Spleen (tissue), 7 donors: ENCODE measurements around the gene OR2S2.

Experiments used
- CTCF ChIP-seq, 11 experiments: fragments of 200-600 bp in 7 of 11; fragments of 450-650 bp in 4 of 11; sonication (generic) in 4 of 11; IDR thresholded peaks in 8 of 11; conservative IDR thresholded peaks in 3 of 11; 1 replicate in 7 of 11; 2 replicates in 4 of 11; pipeline versions ENCODE4 v1.4.0 to v1.8.0; 2016 to 2021; ENCODE audit warnings: antibody characterized with exemption in 11 of 11, inconsistent platforms in 4 of 11, mild to moderate bottlenecking in 1 of 11
- POLR2A ChIP-seq, 3 donors: fragments of 450-650 bp; IDR thresholded peaks; one replicate each; pipeline ENCODE4 v1.5.1; 2017; ENCODE audit warnings: antibody characterized with exemption in 3 of 3, mild to moderate bottlenecking in 1 of 3
- POLR2AphosphoS5 ChIP-seq, 3 donors: sonication (generic); formaldehyde crosslinking; IDR thresholded peaks; one replicate each; pipeline ENCODE4 v1.5.1; 2017; ENCODE audit warnings: antibody characterized with exemption in 3 of 3
- donor health status: DM: no; HTN: no; CAD: no; lungs with moderate emphysema.
- donor health status: DM: no; HTN: no; CAD: no.
- donor health status: DM: no; HTN: no; CAD: no.

DNA sequence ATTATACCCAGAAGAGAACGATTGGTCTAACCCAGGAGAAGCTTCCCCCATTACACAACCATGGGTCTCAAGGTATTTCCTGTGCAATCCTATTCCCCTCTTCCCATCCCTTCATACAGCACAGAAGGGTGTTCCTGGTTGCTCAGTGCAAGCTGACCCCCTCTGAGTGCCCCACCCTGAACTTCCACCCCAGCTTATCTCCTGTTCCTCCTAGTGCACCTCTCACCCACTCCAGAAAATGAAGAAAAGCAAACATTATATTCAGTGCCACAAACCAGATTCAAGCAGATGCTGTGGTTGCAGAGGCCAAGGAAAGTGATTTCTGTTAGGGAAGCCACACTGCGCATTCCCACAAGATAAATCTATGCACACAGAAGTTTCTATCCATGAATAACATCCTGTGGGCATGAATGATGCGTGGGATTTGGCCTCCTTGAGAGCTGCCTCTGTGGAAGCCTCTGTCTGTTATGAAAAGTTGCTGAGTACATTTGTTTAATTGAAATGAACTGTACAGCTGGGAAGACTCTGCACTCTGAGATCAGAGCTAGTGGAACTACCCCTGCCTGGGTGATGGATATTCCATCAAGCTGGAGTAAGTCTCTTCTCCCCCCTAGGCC, 2.2 kb upstream of the OR2S2 start:
- TF ChIP-seq CTCF (IDR thresholded peaks at IDR 0.05 in 8 of 11, conservative IDR thresholded peaks at IDR 0.05 in 3 of 11) (no peak), POLR2AphosphoS5 (IDR thresholded peaks at IDR 0.05) (no peak), POLR2A (IDR thresholded peaks at IDR 0.05) (no peak)
